Breast epithelium (tissue), 3 donors: ENCODE data around the gene COA1.
"Not testable (repeated sequence)": the region's sequence is repeated elsewhere in the genome, so short reads cannot be mapped to it uniquely, and the experiment has no call there.

Experiments used
- POLR2A ChIP-seq: fragments of 450-650 bp; IDR thresholded peaks from one replicate; pipeline ENCODE4 v1.6.1; 2016; ENCODE audit warnings: antibody characterized with exemption, mild to moderate bottlenecking, moderate library complexity
- POLR2AphosphoS5 ChIP-seq, 3 donors: sonication (generic); formaldehyde crosslinking; IDR thresholded peaks; one replicate each; pipeline ENCODE4 v1.6.1; 2017; ENCODE audit warnings: antibody characterized with exemption in 3 of 3
- TF ChIP-seq, protein P1 (sequence below), 3 donors: fragments of 450-650 bp; IDR thresholded peaks; one replicate each; pipeline ENCODE4 v1.5.1; 2016 to 2017; ENCODE audit warnings: antibody characterized with exemption in 3 of 3, mild to moderate bottlenecking in 3 of 3, moderate library complexity in 3 of 3

DNA sequence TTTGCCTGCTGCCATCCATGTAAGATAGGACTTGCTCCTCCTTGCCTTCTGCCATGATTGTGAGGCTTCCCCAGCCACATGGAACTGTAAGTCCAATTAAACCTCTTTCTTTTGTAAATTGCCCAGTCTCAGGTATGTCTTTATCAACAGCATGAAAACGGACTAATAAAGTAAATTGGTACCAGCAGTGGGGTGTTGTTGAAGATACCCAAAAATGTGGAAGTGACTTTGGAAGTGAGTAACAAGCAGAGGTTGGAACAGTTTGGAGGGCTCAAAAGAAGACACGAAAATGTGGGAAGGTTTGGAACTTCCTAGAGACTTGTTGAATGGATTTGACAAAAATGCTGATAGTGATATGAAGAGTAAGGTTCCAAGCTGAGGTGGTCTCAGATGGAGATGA lies 13.4 kb downstream of the COA1 start:
- not testable (repeated sequence) for TF ChIP-seq POLR2A; POLR2AphosphoS5 (IDR thresholded peaks at IDR 0.05)
- TF ChIP-seq, protein P1, sequence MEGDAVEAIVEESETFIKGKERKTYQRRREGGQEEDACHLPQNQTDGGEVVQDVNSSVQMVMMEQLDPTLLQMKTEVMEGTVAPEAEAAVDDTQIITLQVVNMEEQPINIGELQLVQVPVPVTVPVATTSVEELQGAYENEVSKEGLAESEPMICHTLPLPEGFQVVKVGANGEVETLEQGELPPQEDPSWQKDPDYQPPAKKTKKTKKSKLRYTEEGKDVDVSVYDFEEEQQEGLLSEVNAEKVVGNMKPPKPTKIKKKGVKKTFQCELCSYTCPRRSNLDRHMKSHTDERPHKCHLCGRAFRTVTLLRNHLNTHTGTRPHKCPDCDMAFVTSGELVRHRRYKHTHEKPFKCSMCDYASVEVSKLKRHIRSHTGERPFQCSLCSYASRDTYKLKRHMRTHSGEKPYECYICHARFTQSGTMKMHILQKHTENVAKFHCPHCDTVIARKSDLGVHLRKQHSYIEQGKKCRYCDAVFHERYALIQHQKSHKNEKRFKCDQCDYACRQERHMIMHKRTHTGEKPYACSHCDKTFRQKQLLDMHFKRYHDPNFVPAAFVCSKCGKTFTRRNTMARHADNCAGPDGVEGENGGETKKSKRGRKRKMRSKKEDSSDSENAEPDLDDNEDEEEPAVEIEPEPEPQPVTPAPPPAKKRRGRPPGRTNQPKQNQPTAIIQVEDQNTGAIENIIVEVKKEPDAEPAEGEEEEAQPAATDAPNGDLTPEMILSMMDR (IDR thresholded peaks at IDR 0.05), result not testable (repeated sequence)
